ENCODE measurements around the gene XRN2.
A peak's percentile ranks its signal among the peaks of the same experiment; 100 is the strongest.

The XRN2 gene

GRCh38 chr20:21424846-21425245, 121.7 kb downstream of the XRN2 start:
- DNase-seq (ENCODE audit: low spot score) = no peak

GRCh38 chr20:21430020-21430419, 126.9 kb downstream of the XRN2 start:
- no peak for DNase-seq (ENCODE audit: low spot score)

GRCh38 chr20:21432911-21433310, 129.8 kb downstream of the XRN2 start:
- DNase-seq (ENCODE audit: low spot score) = no peak

- peak; percentile 7 for DNase-seq (ENCODE audit: low spot score)
Measured at GRCh38 chr20:21433329-21433890, 130.3 kb downstream of the XRN2 start.

GRCh38 chr20:21435576-21435975, 132.4 kb downstream of the XRN2 start:
- peak; percentile 7 for DNase-seq (ENCODE audit: low spot score)

- peak; percentile 79 for DNase-seq (ENCODE audit: low spot score)
Measured at GRCh38 chr20:21436205-21436604, 133.1 kb downstream of the XRN2 start.

GRCh38 chr20:21437248-21437647, 134.1 kb downstream of the XRN2 start:
- no peak for DNase-seq (ENCODE audit: low spot score)

GRCh38 chr20:21437816-21438215, 134.7 kb downstream of the XRN2 start:
- no peak for DNase-seq (ENCODE audit: low spot score)

All from GM03348 (cell line).